Lower leg skin (tissue), 3 donors: Measurements from ENCODE around the gene CEP170B.

Experiments used
- POLR2A ChIP-seq, 2 donors: fragments of 450-650 bp; IDR thresholded peaks; one replicate each; pipeline ENCODE4 v1.6.1; 2016 to 2017; ENCODE audit warnings: antibody characterized with exemption in 2 of 2, mild to moderate bottlenecking in 1 of 2, moderate library complexity in 1 of 2
- TF ChIP-seq, protein P1 (sequence below), 3 donors: fragments of 450-650 bp; IDR thresholded peaks; one replicate each; pipeline ENCODE4 v1.5.1; 2016; ENCODE audit warnings: antibody characterized with exemption in 3 of 3, mild to moderate bottlenecking in 3 of 3, moderate library complexity in 2 of 3

GRCh38 chr14:104865631-104866441, 768 bp downstream of the CEP170B start:
- TF ChIP-seq, protein P1, sequence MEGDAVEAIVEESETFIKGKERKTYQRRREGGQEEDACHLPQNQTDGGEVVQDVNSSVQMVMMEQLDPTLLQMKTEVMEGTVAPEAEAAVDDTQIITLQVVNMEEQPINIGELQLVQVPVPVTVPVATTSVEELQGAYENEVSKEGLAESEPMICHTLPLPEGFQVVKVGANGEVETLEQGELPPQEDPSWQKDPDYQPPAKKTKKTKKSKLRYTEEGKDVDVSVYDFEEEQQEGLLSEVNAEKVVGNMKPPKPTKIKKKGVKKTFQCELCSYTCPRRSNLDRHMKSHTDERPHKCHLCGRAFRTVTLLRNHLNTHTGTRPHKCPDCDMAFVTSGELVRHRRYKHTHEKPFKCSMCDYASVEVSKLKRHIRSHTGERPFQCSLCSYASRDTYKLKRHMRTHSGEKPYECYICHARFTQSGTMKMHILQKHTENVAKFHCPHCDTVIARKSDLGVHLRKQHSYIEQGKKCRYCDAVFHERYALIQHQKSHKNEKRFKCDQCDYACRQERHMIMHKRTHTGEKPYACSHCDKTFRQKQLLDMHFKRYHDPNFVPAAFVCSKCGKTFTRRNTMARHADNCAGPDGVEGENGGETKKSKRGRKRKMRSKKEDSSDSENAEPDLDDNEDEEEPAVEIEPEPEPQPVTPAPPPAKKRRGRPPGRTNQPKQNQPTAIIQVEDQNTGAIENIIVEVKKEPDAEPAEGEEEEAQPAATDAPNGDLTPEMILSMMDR (IDR thresholded peaks at IDR 0.05) = no peak
- TF ChIP-seq POLR2A (IDR thresholded peaks at IDR 0.05) = no peak
